Liver (tissue), 3 donors: ENCODE results near the gene HMGCL.

Experiments used
- CTCF ChIP-seq: fragments of 150-350 bp; IDR thresholded peaks from 2 replicates; pipeline ENCODE4 v1.5.1; 2017; ENCODE audit warnings: improper control_type of control experiment, low read depth, low read length; ENCODE audit not compliant: missing input control
- EGR1 ChIP-seq, 2 donors: IDR thresholded peaks; 2 replicates each; pipeline ENCODE4 v1.6.1; 2016 to 2018; ENCODE audit warnings: antibody characterized with exemption in 2 of 2, low read depth in 2 of 2
- GABPA ChIP-seq, 2 donors: IDR thresholded peaks in 1 of 2; conservative IDR thresholded peaks in 1 of 2; 2 replicates each; pipeline ENCODE4 v1.6.1; 2016; ENCODE audit warnings: antibody characterized with exemption in 2 of 2, mild to moderate bottlenecking in 1 of 2, moderate library complexity in 1 of 2
- JUND ChIP-seq, 2 donors: IDR thresholded peaks; 2 replicates each; pipeline ENCODE4 v1.6.1; 2016; ENCODE audit warnings: antibody characterized with exemption in 2 of 2
- MAX ChIP-seq: IDR thresholded peaks from 2 replicates; pipeline ENCODE4 v1.6.1; 2016; ENCODE audit warnings: antibody characterized with exemption
- REST ChIP-seq: IDR thresholded peaks from 2 replicates; pipeline ENCODE4 v1.6.1; 2016; ENCODE audit warnings: antibody characterized with exemption, mild to moderate bottlenecking
- RXRA ChIP-seq, 2 donors: IDR thresholded peaks; 2 replicates each; pipeline ENCODE4 v1.6.1; 2017 to 2018; ENCODE audit warnings: antibody characterized with exemption in 2 of 2, mild to moderate bottlenecking in 1 of 2
- SP1 ChIP-seq: IDR thresholded peaks from 2 replicates; pipeline ENCODE4 v1.6.1; 2018; ENCODE audit warnings: antibody characterized with exemption, mild to moderate bottlenecking
- TAF1 ChIP-seq: conservative IDR thresholded peaks from 2 replicates; pipeline ENCODE4 v1.6.1; 2016; ENCODE audit warnings: antibody characterized with exemption, mild to moderate bottlenecking
- donor health status: healthy.
- donor health status: healthy.

GRCh38 chr1:23836037-23836436, 10.8 kb upstream of the HMGCL start:
- TF ChIP-seq CTCF (no peak), EGR1 (IDR thresholded peaks at IDR 0.05; ENCODE audit: low read depth in 2 of 2) (no peak), MAX (no peak), REST (no peak), JUND (IDR thresholded peaks at IDR 0.05) (no peak), RXRA (IDR thresholded peaks at IDR 0.05) (no peak), GABPA (IDR thresholded peaks at IDR 0.05 in 1 of 2, conservative IDR thresholded peaks at IDR 0.05 in 1 of 2) (no peak), SP1 (no peak), TAF1 (no peak)
